ENCODE data around the gene MTG2. TPM values are rescaled to one million over a fixed set of nuclear protein-coding genes. Genes with fewer than 3 reads are reported as not detected.
A peak's percentile ranks its signal among the peaks of the same experiment; 100 is the strongest.

MTG2 gene
- total and polyA plus RNA-seq, 10 of the 15 experiments (the other 5 are each of a cell fraction or from before 2014, with no cell fraction given) = 6.2 to 52.4 (median 34.3) TPM

DNA sequence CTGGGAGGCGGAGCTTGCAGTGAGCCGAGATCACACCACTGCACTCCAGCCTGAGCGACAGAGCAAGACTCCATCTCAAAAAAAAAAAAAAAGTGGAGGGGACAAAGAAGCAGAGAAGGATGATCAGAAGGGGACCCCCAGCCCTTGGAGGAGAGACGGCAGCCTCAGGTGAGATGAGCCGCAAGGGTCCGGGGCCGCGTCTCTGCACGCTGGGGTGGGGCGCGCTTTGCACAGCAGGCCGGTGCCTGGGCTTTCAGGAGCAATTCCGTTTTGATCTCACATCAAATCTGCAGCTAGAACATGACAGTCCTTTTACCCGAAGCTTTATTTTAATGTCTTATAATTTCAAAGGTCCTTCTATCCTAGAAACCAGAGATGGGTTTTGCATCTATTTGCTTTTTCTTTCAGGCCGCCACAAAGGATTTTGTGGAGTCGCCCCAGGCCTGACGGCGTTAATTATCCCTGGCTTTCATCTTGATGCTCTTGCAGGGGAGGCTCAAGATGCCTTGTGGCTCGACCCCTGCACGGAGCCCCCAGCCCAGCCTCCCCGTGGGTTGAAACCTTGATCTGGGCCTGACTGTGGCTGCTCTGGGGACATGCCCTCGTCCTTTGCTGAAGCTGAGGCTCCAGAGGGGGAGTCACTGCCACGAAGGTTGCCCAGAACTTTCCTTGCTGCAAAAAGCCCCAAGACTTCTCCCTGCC lies 20.0 kb downstream of the MTG2 start:
- Histone ChIP-seq H3K4me1 (ENCODE audit: control insufficient read depth, insufficient read depth, low read length) (peaks cover 17% of the 10 kb centered on the region), H3K4me3 (no peak overlapping the region), H4K20me1 (ENCODE audit: control insufficient read depth, insufficient read depth) (no peaks in the 10 kb centered on the region), H3K9me3 (replicated peaks; ENCODE audit: control insufficient read depth, insufficient read depth, low read length) (no peaks in the 10 kb centered on the region), H3K9ac (ENCODE audit: control insufficient read depth, insufficient read depth, low read length) (no peak overlapping the region), H3K27ac (ENCODE audit: control insufficient read depth, insufficient read depth) (no peak overlapping the region), H3K79me2 (ENCODE audit: control insufficient read depth, insufficient read depth, low read length) (no peaks in the 10 kb centered on the region), H3K27me3 (replicated peaks in 1 of 2; ENCODE audit: control insufficient read depth in 2 of 2, insufficient read depth in 2 of 2, low read length in 1 of 2) (no peaks in the 10 kb centered on the region), H2AFZ (ENCODE audit: control insufficient read depth, low read depth, low read length) (no peak overlapping the region), H3K4me2 (ENCODE audit: control insufficient read depth, insufficient read depth) (no peak overlapping the region), H3K36me3 (ENCODE audit: control insufficient read depth in 2 of 2, insufficient read depth in 2 of 2, low read length in 1 of 2) (peaks cover 14 to 23% of the 10 kb centered on the region in 2 experiments; a peak in 3 of 4 replicates)
- POLR2A ChIA-PET = no interaction called here
- CTCF ChIA-PET = no interaction called here
- TSS peak; percentile 54 for BruUV-seq (replicated peaks)
- TF ChIP-seq CHD2 (IDR thresholded peaks at IDR 0.05; ENCODE audit: borderline replicate concordance, low read depth, low read length) = no peak
- TF ChIP-seq SUZ12 (IDR thresholded peaks at IDR 0.05; ENCODE audit: unreplicated experiment) = no peak
- no peak for TF ChIP-seq SP1 (IDR thresholded peaks at IDR 0.05; ENCODE audit: low read depth, low read length)
- no peak for TF ChIP-seq NKRF (conservative IDR thresholded peaks at IDR 0.05)
- TF ChIP-seq SREBF1 (IDR thresholded peaks at IDR 0.05; ENCODE audit: low read length) = no peak
- TF ChIP-seq RBBP5 (conservative IDR thresholded peaks at IDR 0.05) = no peak
- TF ChIP-seq, protein P1, sequence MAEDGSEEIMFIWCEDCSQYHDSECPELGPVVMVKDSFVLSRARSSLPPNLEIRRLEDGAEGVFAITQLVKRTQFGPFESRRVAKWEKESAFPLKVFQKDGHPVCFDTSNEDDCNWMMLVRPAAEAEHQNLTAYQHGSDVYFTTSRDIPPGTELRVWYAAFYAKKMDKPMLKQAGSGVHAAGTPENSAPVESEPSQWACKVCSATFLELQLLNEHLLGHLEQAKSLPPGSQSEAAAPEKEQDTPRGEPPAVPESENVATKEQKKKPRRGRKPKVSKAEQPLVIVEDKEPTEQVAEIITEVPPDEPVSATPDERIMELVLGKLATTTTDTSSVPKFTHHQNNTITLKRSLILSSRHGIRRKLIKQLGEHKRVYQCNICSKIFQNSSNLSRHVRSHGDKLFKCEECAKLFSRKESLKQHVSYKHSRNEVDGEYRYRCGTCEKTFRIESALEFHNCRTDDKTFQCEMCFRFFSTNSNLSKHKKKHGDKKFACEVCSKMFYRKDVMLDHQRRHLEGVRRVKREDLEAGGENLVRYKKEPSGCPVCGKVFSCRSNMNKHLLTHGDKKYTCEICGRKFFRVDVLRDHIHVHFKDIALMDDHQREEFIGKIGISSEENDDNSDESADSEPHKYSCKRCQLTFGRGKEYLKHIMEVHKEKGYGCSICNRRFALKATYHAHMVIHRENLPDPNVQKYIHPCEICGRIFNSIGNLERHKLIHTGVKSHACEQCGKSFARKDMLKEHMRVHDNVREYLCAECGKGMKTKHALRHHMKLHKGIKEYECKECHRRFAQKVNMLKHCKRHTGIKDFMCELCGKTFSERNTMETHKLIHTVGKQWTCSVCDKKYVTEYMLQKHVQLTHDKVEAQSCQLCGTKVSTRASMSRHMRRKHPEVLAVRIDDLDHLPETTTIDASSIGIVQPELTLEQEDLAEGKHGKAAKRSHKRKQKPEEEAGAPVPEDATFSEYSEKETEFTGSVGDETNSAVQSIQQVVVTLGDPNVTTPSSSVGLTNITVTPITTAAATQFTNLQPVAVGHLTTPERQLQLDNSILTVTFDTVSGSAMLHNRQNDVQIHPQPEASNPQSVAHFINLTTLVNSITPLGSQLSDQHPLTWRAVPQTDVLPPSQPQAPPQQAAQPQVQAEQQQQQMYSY (CRISPR knock-in tag; IDR thresholded peaks at IDR 0.05) = no peak
- TF ChIP-seq ZNF274 (IDR thresholded peaks at IDR 0.05; ENCODE audit: insufficient read depth, insufficient read length) = no peak
- TF ChIP-seq NFYB (IDR thresholded peaks at IDR 0.05; ENCODE audit: insufficient read depth, low read depth, low read length) = no peak
- TF ChIP-seq CBX3 (IDR thresholded peaks at IDR 0.05; ENCODE audit: borderline replicate concordance, low read depth) = no peak
- SMC1A ChIA-PET (ENCODE audit: uncharacterized antibody, unreplicated experiment) = no interaction called here
- in situ Hi-C loops (cut with MboI) (no loop called here), intact Hi-C loops (cut with micrococcal nuclease; ENCODE audit: unreplicated experiment) (no loop called here)
- RAD21 ChIA-PET (ENCODE audit: unreplicated experiment) = no interaction called here
- DNase-seq (ENCODE audit: low read depth, low spot score) = no peak
- WGBS (ENCODE audit: insufficient coverage, insufficient replicate concordance, low lambda C conversion rate, missing lambda C conversion rate) = 82% methylated on average over 19 of the region's 23 CpGs
- ATAC-seq = no peak
- FAIRE-seq = no peak

Measured in GM12878 (cell line).